Frontal cortex (tissue), 4 donors: ENCODE results near the gene TELO2. TPM values are rescaled to one million over a fixed set of nuclear protein-coding genes. Genes with fewer than 3 reads are reported as not detected.

Source experiments
- DNase-seq, 2 donors: peaks; one replicate each; pipeline ENCODE4 v3.0.0; 2012; ENCODE audit warnings: low spot score in 2 of 2
- FAIRE-seq: peaks from 2 replicates; lab custom pipeline; 2012; peaks lifted over from hg19 to GRCh38; lab: Jason Lieb, UNC
- total RNA-seq: library from RNA; depleted of rRNA; stranded (reverse); fragments of >200 nt; gene quantifications from one replicate; pipeline ENCODE4 v1.2.3, GENCODE V29; 2014
- donor health status: control.
- donor health status: control.
- donor health status: control.

The TELO2 gene
- 14.3 TPM for total RNA-seq

GRCh38 chr16:1492923-1493745, at the start of gene TELO2:
TSS of gene TELO2 (plus strand) at chr16:1493360. CDS start at chr16:1494282, 922 bp downstream.
- FAIRE-seq (no peak), DNase-seq (peak; percentile 99 to 100)

- FAIRE-seq (no peak), DNase-seq (no peak)
Observed at GRCh38 chr16:1443403-1443973, 49.7 kb upstream of the TELO2 start.

GRCh38 chr16:1443980-1444729, 49.0 kb upstream of the TELO2 start, which contains the start of gene CCDC154:
TSS of gene CCDC154 (minus strand) at chr16:1444556. CDS start at chr16:1444322, 234 bp downstream.
- no peak for DNase-seq
- no peak for FAIRE-seq

- FAIRE-seq (no peak), DNase-seq (no peak)
Observed at GRCh38 chr16:1444730-1445517, 48.2 kb upstream of the TELO2 start.

GRCh38 chr16:1445518-1446203, 47.5 kb upstream of the TELO2 start:
- FAIRE-seq (no peak), DNase-seq (no peak)

GRCh38 chr16:1446296-1447080, 46.7 kb upstream of the TELO2 start:
- FAIRE-seq (no peak), DNase-seq (no peak)

GRCh38 chr16:1447965-1448364, 45.2 kb upstream of the TELO2 start:
- no peak for FAIRE-seq

GRCh38 chr16:1448536-1449116, 44.5 kb upstream of the TELO2 start:
- no peak for DNase-seq
- FAIRE-seq: no peak

More at GRCh38 chr16:1447965-1448364, 45.2 kb upstream of the TELO2 start:
- no peak for DNase-seq

GRCh38 chr16:1449201-1449788, 43.9 kb upstream of the TELO2 start:
- FAIRE-seq (no peak), DNase-seq (no peak)

- no peak for FAIRE-seq
- DNase-seq: no peak
Observed at GRCh38 chr16:1450218-1450617, 42.9 kb upstream of the TELO2 start.

- DNase-seq: no peak
Observed at GRCh38 chr16:1450841-1451240, 42.3 kb upstream of the TELO2 start.

GRCh38 chr16:1451702-1452392, 41.3 kb upstream of the TELO2 start:
- no peak for FAIRE-seq
- DNase-seq: no peak

More at GRCh38 chr16:1450841-1451240, 42.3 kb upstream of the TELO2 start:
- no peak for FAIRE-seq

- FAIRE-seq: no peak
- no peak for DNase-seq
Observed at GRCh38 chr16:1452530-1452929, 40.6 kb upstream of the TELO2 start.

- FAIRE-seq: no peak
Observed at GRCh38 chr16:1453316-1453715, 39.8 kb upstream of the TELO2 start.

GRCh38 chr16:1454561-1454960, 38.6 kb upstream of the TELO2 start:
- no peak for DNase-seq
- no peak for FAIRE-seq

More at GRCh38 chr16:1453316-1453715, 39.8 kb upstream of the TELO2 start:
- DNase-seq: no peak

- no peak for DNase-seq
- FAIRE-seq: no peak
Observed at GRCh38 chr16:1455190-1456171, 37.7 kb upstream of the TELO2 start.
